ENCODE data around the gene ZNF32.

DNA sequence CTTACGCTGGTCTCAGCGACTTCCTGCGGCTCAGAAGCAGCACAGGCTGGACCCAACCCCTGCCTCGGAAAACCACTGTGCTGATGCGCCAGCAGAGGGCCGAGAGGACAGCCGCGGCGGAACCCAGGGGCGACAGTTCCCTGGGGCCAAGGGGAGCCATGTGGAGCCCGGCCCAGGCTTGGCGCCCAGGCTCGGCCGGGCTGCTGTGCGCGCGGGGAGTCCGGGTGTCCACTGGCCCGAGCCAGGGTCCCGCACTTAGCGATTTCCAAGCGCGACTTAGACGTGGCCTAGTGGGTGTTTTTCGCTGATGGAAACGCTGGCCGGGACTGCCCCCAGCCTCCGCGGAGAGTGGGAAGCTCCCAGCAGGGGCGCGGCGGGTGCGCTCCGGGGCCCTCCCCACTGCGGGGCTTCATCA, 18.6 kb upstream of the ZNF32 start:
- TF ChIP-seq, protein P1, sequence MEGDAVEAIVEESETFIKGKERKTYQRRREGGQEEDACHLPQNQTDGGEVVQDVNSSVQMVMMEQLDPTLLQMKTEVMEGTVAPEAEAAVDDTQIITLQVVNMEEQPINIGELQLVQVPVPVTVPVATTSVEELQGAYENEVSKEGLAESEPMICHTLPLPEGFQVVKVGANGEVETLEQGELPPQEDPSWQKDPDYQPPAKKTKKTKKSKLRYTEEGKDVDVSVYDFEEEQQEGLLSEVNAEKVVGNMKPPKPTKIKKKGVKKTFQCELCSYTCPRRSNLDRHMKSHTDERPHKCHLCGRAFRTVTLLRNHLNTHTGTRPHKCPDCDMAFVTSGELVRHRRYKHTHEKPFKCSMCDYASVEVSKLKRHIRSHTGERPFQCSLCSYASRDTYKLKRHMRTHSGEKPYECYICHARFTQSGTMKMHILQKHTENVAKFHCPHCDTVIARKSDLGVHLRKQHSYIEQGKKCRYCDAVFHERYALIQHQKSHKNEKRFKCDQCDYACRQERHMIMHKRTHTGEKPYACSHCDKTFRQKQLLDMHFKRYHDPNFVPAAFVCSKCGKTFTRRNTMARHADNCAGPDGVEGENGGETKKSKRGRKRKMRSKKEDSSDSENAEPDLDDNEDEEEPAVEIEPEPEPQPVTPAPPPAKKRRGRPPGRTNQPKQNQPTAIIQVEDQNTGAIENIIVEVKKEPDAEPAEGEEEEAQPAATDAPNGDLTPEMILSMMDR (conservative IDR thresholded peaks at IDR 0.05; ENCODE audit: low read depth, low read length) = peak; percentile 24; the same call in 1 of the 2 replicates
- TF ChIP-seq SMC3 (IDR thresholded peaks at IDR 0.05; ENCODE audit: low read depth, low read length) (0 out of 2 replicates have a peak, but pooled peaks have one; percentile 20), POLR2A (IDR thresholded peaks at IDR 0.05; ENCODE audit: low read depth, low read length) (no peak), CEBPB (IDR thresholded peaks at IDR 0.05; ENCODE audit: low read depth, low read length) (no peak), RCOR1 (IDR thresholded peaks at IDR 0.05; ENCODE audit: insufficient replicate concordance, low read length) (no peak), BHLHE40 (IDR thresholded peaks at IDR 0.05; ENCODE audit: low read depth, low read length) (no peak), FOS (IDR thresholded peaks at IDR 0.05; ENCODE audit: low read depth, low read length) (no peak)
- TF ChIP-seq, protein P2, sequence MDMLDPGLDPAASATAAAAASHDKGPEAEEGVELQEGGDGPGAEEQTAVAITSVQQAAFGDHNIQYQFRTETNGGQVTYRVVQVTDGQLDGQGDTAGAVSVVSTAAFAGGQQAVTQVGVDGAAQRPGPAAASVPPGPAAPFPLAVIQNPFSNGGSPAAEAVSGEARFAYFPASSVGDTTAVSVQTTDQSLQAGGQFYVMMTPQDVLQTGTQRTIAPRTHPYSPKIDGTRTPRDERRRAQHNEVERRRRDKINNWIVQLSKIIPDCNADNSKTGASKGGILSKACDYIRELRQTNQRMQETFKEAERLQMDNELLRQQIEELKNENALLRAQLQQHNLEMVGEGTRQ (IDR thresholded peaks at IDR 0.05; ENCODE audit: low read depth, low read length) = no peak
